Breast epithelium (tissue), 3 donors: ENCODE results near the gene PRR35.

Source experiments
- POLR2A ChIP-seq: fragments of 450-650 bp; IDR thresholded peaks from one replicate; pipeline ENCODE4 v1.6.1; 2016; ENCODE audit warnings: antibody characterized with exemption, mild to moderate bottlenecking, moderate library complexity
- POLR2AphosphoS5 ChIP-seq, 3 donors: sonication (generic); formaldehyde crosslinking; IDR thresholded peaks; one replicate each; pipeline ENCODE4 v1.6.1; 2017; ENCODE audit warnings: antibody characterized with exemption in 3 of 3
- TF ChIP-seq, protein P1 (sequence below), 3 donors: fragments of 450-650 bp; IDR thresholded peaks; one replicate each; pipeline ENCODE4 v1.5.1; 2016 to 2017; ENCODE audit warnings: antibody characterized with exemption in 3 of 3, mild to moderate bottlenecking in 3 of 3, moderate library complexity in 3 of 3

DNA sequence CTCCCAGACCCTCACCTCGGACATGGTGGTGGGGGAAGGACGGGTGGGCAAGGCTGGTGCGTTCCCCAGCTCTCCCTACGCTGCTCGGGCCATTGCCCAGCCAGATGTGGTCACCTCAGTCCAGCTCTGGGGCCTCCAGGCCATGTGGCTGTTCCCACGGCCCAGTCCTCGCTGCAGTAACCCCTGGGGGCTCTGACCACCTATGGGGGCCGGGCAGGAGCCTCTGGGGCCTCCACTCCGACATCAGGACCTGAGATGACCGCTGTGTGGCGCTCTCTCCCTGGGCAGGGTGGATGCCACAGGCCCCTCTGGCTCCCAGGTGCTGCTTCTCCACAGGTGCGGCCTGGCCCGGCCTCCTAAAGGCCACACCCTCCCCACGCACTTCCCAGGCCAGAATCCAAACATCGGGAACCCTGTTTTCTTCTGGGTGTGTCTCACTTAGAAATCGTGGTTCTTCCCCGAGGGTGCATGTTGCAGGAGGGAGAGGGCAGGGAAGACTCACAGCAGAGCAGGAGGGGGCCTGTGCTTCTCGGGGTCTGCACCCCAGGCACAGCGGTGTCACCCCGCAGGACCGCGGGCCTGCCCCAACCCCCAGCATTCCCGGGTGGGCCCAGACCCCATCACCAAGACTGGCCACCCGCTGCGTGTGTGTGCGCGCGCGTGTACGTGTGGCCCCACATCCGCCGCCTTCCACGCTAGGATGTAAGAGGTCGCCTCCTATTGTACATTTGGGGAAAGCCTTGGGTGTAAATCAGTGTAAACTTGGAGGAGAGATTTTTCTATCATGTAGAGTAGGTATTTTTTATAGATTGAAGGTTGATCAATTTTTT is 38.6 kb upstream of the PRR35 start:
- no peak for TF ChIP-seq POLR2A
- TF ChIP-seq, protein P1, sequence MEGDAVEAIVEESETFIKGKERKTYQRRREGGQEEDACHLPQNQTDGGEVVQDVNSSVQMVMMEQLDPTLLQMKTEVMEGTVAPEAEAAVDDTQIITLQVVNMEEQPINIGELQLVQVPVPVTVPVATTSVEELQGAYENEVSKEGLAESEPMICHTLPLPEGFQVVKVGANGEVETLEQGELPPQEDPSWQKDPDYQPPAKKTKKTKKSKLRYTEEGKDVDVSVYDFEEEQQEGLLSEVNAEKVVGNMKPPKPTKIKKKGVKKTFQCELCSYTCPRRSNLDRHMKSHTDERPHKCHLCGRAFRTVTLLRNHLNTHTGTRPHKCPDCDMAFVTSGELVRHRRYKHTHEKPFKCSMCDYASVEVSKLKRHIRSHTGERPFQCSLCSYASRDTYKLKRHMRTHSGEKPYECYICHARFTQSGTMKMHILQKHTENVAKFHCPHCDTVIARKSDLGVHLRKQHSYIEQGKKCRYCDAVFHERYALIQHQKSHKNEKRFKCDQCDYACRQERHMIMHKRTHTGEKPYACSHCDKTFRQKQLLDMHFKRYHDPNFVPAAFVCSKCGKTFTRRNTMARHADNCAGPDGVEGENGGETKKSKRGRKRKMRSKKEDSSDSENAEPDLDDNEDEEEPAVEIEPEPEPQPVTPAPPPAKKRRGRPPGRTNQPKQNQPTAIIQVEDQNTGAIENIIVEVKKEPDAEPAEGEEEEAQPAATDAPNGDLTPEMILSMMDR (IDR thresholded peaks at IDR 0.05) = no peak
- TF ChIP-seq POLR2AphosphoS5 (IDR thresholded peaks at IDR 0.05) = no peak
